Gastrocnemius medialis (tissue), 4 donors: ENCODE data around the gene FBXO38.

Experiments used
- POLR2A ChIP-seq, 2 donors: fragments of 450-650 bp; IDR thresholded peaks; one replicate each; pipeline ENCODE4 v1.6.1; 2017; ENCODE audit warnings: antibody characterized with exemption in 2 of 2, mild to moderate bottlenecking in 2 of 2, moderate library complexity in 2 of 2
- TF ChIP-seq, protein P1 (sequence below), 5 experiments: fragments of 450-650 bp in 3 of 5; fragments of 200-600 bp in 2 of 5; sonication (generic) in 2 of 5; IDR thresholded peaks in 4 of 5; conservative IDR thresholded peaks in 1 of 5; 1 replicate in 4 of 5; 2 replicates in 1 of 5; pipeline ENCODE4 v1.5.1; 2016 to 2019; ENCODE audit warnings: antibody characterized with exemption in 5 of 5, mild to moderate bottlenecking in 3 of 5, moderate library complexity in 3 of 5

DNA sequence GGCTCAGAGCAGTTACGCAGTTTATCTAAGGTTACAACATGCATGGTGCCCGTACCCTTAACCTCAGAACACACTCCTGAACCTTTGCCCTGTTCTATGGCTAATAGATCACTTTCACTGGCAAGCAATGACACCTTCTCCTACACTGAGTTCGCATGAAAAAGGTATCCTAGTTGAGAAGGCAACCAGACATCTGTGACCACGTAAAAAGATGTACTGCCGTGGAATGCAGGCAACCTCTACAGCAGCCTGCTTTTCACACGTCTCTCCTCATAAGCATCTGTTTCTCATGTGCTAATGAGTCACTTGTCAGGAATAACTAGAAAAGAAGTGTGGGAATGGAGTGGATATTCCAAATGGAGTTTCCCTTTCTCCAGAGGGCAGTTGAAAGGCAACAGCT is 71.4 kb downstream of the FBXO38 start:
- TF ChIP-seq, protein P1, sequence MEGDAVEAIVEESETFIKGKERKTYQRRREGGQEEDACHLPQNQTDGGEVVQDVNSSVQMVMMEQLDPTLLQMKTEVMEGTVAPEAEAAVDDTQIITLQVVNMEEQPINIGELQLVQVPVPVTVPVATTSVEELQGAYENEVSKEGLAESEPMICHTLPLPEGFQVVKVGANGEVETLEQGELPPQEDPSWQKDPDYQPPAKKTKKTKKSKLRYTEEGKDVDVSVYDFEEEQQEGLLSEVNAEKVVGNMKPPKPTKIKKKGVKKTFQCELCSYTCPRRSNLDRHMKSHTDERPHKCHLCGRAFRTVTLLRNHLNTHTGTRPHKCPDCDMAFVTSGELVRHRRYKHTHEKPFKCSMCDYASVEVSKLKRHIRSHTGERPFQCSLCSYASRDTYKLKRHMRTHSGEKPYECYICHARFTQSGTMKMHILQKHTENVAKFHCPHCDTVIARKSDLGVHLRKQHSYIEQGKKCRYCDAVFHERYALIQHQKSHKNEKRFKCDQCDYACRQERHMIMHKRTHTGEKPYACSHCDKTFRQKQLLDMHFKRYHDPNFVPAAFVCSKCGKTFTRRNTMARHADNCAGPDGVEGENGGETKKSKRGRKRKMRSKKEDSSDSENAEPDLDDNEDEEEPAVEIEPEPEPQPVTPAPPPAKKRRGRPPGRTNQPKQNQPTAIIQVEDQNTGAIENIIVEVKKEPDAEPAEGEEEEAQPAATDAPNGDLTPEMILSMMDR (IDR thresholded peaks at IDR 0.05 in 4 of 5, conservative IDR thresholded peaks at IDR 0.05 in 1 of 5), result no peak
- no peak for TF ChIP-seq POLR2A (IDR thresholded peaks at IDR 0.05)
